HG02610 (cell line): ENCODE measurements around the gene LSS.
"Not testable (repeated sequence)": the region's sequence is repeated elsewhere in the genome, so short reads cannot be mapped to it uniquely, and the experiment has no call there.

Experiments
- ATAC-seq: cut with Tn5 transposase; IDR thresholded peaks from one replicate; pipeline ENCODE4 v1.9.1; 2021; ENCODE audit warnings: mild to moderate bottlenecking, moderate library complexity; ENCODE audit not compliant: unreplicated experiment

The LSS gene

DNA sequence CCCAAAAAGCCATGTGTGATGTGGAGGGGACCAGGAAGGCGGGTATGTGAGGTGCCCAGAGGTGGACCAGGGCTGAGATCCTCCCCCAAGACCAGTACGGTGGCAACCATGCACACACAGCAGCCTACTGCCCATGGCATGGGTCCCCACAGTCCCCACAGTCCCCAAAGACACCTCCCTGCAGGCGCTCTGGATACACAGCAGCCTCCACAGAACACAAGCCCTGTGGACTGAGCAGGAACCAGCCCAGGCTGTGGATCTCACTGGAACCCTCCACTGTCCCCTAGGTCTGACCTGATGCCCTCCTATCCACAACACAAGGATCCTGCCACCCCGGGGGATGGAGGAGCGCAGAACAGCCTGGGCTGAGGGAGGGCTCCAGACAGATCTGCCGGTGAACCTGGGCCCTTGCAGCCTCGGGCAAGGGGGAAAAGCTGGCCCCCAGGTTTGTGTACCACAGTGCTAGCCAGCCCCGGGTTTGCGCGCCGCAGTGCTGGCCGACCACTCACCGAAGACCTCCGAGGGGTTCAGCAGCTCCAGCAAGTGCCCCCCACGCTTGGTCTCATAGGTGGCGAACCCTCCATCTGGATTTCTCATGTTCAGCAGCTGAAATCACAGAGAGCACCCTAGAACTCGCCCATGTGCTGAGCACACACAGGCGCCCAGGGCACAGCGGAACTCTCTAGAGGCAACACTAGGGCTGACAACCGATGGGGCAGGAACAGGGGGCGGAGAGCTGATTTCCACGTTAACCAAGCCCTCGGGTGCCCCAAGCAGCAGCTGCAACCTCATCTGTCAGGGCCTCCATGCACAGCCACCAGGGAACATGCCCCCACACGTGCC lies 22.2 kb downstream of the LSS start:
- ATAC-seq, result no peak

DNA sequence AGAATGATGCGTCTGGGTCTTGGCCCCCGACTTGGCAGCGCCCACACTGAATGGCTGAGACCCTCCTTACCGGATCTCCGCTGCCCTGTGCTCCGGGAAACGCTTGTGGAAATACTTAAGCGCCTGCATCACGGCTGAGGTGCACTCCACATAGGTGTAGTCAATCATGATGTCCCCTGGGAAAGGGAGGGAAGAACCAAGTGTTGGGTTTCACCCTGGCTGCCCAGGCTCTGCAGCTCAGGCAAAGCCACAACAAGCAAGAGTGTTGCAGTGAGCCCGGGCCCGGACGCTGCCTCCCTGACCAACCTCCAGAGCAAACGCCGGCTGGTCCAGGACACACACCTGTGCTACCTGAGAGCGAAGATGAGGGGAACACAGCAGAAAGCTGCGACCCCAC lies 22.8 kb downstream of the LSS start:
- no peak for ATAC-seq

DNA sequence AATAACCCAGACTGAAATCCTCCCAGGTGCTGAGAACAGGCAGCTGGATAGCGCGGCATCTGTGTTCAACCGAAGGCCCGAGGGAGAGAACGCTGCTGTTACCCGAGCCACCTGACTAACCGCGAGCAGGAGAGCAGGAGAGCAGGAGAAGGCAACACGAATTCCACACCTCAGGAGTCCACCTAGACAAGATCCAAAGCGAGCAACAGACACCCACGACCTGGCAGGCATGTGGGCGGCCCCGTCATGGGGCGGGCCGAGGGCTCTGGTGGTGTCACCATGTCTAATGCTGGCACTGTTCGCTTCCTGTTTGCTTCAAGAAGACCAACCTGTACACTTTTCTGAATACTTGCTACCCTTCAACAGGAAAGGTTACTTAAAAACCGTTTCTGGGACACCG lies 23.4 kb downstream of the LSS start:
- ATAC-seq, result no peak

DNA sequence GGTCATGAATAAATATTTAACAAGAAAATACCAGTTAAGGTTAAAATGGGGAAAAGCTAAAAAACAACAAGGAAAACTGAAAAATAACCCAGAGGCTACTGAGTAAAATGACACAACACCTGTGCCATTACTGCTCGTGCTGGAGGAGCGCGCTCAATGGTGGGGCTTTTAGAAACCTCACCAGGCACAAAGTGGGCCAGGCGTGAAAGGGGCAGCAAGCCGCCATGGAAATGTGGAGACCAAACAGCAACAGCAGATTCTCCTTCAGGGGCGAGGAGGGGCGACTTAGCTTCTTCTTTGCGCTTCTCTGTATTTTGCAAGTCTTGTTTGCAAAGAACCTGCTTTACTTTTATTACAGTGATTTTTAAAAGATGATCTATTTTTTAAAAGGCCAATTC lies 25.4 kb downstream of the LSS start:
- ATAC-seq, result no peak

DNA sequence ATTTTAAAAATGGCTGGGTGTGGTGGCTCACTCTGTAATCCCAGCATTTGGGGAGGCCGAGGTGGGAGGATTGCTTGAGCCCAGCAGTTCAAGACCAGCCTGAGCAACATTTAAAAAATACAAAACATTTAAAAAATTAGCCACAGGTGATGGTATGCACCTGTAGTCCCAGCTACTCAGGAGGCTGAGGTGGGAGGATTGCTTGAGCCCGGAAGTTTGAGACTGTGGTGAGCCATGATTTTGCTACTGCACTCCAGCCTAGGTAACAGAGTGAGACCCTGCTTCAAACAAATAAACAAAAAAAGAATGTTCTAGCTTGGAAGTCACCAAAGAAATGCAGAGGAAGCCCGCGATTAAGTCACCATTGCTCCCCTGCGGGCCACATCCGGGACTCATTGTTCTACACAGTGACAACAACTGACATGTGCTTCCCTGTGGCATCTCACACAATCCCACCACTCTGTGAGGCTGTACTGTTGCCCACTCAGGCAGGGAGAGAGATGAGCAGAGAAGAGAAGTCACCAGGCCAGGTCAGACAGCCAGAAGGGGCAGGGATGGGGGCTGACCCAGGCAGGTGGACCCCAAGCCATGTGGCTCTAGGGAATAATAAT lies 25.9 kb downstream of the LSS start:
- ATAC-seq, result no peak

DNA sequence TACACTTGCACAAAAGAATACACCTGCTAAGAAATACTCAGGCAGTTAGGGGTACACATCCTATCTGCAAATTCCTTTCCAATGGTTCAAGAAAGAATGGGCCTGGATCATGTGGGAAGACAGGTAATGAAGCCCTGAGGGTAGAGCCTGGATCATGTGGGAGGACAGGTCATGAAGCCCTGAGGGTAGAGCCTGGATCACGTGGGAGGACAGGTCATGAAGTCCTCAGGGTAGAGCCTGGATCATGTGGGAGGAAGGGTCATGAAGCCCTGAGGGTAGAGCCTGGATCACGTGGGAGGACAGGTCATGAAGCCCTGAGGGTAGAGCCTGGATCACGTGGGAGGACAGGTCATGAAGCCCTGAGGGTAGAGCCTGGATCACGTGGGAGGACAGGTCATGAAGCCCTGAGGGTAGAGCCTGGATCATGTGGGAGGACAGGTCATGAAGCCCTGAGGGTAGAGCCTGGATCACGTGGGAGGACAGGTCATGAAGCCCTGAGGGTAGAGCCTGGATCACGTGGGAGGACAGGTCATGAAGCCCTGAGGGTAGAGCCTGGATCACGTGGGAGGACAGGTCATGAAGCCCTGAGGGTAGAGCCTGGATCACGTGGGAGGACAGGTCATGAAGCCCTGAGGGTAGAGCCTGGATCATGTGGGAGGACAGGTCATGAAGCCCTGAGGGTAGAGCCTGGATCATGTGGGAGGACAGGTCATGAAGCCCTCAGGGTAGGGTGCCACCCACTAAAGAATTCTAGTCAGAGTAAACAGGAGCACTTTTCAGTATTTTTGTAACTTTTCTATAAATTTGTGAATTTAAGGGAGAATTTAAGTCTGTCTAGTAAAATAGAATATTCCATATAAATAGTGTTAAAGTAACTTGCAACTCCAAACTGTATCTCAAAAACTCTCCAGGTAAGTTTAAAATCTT lies 27.4 kb downstream of the LSS start:
- ATAC-seq, result not testable (repeated sequence)

DNA sequence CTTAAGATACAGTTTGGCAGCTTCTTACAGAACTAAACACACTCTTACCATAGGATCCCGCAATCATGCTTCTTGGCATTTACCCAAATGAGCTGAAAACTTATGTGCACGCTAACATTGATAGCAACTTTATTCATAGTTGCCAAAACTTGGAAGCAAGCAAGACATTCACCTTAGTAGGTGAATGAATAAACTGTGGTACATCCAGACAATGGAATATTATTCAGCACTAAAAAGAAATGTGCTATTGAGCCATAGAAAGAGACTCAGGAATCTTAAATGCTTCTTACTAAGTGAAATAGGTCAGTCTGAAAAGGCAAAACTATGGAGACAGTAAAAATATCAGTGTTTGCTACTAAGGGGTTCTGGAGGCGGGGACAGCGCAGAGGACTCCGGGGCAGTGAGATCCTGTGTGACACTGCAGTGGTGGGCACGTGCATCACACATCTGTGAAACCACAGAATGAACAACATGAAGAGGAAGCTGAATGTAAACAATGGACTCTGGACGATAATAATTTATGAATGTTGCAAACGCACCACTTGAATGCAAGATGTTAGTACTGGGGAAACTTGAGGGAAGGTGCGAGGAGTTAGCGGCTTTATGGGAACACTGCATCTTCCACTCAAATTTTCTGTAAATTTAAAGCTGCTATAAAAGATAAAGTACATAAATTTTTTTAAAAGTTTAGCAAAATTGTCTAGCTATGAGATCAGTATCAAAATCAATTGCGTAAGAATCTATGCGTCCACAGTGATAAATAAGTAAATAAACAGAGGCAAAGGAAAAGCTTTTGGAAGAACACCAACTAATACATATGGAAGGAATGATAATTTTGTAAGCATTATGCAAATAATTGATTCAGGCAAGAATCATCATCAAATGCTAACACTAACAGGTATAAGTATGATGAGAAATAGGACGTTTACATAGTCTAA lies 28.9 kb downstream of the LSS start:
- no peak for ATAC-seq

DNA sequence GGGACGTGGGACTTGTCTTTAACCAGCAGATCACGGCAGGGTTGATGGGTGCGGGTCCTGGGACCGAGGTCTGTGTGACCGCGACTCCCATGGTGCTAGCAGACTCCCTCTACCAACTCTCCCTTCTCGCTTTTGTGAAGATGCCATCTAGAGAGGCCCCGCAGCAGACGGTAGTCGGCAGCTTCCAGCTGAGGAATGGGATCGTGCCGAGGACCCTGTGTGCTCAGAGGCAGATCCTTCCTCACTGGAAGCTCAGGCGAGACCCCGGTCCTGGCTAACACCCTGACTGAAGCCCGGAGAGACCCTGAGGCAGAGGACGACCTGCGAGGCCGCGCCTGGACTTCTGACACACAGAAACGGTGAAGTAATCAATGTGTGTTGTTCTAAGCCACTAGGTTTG lies 31.8 kb downstream of the LSS start:
- no peak for ATAC-seq

DNA sequence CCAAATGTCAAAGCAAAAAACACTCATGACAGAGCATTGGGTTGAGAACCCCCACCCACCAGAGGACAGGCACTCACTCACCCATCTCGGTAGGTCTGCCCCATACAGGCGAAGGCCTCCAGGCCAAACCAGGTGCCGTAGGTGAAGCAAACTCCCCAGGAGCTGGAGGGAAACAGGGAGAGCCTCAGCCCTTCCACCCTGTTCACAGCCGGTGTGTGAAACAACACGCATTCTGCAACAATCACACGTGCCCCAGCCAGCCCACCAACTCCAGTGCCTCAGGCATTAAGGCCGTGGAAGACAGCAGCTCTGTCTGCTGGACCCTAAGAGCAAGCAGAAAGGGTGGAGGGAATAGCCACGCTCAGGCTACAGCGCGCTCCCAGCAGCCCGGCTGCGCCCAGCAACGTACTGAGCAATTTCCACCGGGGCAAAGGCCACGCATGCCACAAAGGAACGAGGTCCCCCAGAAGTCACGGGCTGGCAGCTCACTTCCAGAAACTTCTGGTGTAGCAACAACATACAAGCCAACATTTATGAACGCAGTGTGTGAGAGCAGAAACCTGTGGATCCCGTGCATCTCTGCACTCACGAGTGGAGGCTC lies 32.9 kb downstream of the LSS start:
- ATAC-seq, result no peak

DNA sequence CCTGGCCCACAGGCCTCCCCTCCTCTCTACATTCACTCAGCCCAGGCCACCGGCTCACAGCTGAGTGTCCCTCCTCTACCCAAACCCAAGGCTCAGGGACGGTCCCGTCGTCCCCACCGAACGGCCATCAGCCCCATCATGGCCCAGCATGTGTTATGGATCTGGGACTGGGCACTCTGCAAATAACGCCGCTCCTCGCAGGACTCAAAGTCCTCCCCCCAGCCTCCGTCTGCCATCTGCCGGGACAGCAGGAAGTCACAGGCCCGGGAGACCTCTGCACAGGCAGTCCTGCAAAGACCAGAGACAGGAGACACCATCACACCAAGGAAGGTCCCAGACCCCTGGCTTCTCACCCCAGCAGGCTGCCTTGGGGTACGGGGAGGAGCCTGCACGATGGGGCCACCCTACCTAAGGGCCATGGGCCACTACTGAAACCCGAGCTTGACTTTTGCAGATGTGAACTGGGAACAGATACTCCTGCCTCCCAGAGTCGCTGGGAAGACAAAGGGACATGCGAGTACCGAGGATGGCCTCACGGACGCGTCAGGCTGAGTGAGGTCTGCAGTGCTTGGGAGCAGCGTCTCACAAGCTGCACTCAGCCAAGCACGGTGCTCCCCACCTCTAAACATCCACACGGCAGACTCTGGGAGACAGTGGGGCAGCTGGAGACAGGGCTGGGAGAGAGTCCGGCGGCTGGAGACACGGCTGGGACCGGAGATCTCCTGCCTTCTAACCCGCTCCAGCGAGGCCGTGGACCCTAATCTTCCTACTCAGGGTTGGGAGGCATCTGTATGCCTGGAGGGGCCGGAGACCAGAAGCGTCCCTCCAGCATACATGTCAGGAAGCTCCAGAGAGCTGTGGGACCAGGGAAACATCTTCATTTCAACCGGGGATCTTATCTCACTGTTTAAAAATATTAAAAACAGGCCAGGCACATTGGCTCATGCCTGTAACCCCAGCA lies 33.9 kb downstream of the LSS start:
- ATAC-seq, result no peak

DNA sequence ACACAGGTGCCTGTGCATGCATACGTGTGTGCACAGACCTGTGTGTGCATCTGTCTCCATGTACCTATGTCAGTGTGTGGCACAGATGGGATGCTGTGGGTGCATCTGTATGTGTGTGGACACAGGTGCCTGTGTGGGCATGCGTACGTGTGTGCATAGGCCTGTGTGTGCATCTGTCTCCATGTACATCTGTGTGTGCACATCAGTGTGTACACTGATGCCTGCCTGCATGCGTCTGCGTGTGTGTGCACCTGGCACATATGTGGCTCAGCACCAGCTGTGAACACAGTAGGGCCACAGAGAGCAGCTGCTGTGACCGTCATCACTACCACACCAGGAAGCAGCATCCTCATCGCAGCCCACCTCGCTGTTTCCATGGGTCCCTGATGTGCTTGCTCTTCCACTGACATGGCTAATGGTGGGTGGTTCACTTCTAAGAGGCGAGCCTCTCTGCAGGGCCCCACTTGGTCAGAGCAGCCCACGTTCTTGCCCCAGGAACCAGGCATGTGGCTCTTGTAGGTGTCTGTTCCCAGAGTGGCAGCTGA lies 34.7 kb downstream of the LSS start:
- ATAC-seq, result no peak

DNA sequence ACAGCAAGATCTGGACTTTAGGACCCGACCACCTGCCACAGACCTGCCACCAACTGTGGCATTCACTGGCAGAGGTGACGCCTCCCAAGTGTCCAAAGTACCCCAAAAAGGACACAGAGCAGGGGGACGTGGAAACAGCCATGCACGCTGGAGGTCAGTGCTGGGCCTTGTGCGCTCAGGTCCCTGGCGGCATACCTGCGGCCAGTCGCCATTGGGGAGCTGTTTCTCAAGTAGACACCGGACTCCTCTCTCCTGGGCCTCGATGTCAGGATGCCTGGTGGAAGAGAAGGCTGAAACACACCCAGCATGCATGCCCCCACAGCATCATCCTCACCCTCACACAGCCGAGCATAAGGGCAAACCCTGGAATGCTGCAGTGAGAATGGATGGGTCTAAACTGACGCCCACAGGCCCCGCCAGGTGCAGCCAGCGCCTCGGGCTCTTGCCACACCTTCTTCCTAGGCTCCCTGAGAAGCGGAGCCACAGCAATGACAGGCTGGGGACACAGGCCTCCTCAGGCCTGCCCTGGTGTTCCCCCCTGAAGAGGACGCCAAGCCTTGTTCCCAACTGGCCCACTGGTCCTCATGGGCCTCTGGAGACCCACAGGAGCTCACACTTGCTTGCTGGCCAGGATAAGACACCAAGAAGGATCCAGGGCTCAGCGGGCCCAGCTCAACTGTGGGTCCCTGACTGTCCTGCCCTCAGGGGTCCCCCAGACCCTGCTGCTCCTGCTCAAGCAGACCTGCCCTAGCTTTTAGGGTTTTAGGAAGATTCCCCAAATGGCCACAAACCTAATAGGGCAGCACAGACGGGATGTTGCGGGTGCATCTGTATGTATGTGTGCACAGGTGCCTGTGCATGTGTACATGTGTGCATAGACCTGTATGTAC lies 36.6 kb downstream of the LSS start:
- no peak for ATAC-seq

DNA sequence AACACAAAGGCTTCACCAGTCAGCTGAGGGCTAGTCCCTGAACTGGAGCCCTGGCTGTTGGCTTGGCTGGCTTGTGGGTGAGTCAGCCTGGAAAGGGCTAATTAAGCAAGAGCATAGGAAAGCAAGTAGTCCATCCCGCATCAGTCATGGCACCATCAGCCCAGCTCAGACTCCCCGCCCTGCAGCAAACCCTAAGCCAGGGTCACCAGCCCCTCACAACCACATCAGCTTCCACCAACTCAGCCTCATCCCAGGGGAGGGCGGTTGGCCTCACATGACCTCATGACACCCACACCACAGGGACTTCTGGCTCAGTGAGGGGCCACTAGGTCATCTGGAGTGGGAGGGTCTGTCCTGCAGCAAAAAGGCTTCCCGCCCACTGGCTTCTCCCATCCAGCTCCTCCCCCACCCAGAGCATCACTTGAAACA lies 37.3 kb downstream of the LSS start:
- ATAC-seq, result no peak

DNA sequence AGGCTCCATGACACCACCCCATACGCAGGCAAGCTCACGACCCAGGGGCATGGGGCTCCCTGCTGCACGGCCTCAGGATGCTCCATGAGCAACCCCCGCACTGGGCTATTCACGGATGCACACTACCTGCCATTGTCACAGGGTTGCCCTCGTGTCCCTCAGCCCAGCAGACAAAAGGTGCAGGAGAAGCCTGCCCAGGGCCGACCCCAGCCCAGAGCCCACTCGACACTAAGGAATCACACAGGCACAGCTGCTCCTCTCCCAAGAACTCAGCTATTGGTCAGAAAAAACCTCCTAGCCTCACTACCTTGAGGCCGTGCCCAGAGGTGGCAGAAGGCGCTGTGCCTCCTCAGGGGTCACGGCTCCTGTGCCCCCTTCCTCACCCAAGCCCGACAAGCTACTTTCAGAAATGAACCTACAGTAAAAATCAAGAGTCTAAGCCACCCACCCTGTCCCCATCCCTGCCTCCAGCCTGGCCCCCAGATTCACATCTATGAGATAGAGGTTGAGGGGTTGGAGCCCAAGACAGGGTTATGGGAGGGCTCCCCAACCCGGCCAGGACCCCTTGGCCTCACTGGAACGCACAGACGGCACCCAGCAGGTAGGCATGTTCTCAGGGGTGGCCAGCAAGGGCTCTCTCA lies 38.0 kb downstream of the LSS start:
- ATAC-seq, result no peak

DNA sequence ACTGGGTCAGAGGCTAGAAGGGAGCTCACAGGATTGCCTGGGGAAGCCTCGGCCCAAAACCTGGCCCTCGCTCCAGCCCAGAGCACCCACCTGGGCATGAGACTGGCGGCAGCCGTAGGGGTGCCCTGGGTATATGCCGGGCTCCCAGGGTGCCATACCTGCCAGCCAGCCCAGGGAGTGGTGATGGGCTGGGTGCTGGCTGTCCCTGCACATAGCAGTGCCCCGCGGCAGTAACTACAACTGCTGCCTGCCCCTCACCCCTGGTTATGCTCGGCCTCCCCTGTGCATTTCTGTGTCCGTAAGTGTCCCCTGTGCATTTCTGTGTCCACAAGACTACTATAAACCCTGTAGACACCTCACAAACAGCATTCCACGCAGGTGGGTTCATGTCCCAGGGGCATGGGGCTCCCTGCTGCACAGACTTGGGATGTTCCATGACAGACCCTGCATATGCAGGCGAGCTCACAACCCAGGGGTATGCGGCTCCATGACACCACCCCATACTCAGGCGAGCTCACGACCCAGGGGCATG lies 38.5 kb downstream of the LSS start:
- ATAC-seq, result no peak

DNA sequence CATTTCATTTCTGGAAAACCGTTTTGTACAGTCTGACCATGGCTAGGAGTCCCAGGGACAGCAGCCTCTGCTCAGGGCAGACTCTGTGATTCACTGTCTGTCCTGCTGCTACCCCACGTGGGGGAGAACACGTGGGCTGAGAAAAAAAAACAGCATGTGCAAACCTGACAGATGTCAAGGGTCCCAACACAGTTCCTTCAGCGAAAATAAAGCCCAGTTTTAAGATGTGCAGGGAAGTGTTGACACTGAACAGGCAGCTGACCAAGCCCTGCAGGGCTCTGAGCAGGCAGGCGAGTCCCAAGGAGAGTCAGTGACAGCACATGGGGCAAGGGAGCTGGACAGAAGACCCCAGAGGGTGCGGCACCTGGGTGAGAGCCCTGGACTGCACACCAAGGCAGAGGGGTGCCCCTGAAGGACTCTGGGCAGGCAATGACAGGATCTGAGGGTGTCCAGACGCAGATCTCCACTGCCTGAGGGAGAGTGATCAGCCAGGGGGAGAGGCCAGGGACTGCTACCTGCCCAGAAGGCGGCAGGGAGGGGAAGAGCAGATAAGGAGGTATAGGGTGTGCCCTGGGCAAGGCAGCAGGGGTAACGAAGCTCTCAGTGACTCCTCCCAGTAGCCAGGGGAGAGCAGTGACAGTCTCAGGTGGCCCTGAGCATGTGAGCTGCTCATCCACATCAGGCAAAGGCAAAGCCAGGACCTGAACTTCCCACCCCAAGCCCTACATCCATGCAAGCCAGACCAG lies 39.2 kb downstream of the LSS start:
- no peak for ATAC-seq
